Measurements from ENCODE around the gene CCDC93.

The CCDC93 gene, protein sequence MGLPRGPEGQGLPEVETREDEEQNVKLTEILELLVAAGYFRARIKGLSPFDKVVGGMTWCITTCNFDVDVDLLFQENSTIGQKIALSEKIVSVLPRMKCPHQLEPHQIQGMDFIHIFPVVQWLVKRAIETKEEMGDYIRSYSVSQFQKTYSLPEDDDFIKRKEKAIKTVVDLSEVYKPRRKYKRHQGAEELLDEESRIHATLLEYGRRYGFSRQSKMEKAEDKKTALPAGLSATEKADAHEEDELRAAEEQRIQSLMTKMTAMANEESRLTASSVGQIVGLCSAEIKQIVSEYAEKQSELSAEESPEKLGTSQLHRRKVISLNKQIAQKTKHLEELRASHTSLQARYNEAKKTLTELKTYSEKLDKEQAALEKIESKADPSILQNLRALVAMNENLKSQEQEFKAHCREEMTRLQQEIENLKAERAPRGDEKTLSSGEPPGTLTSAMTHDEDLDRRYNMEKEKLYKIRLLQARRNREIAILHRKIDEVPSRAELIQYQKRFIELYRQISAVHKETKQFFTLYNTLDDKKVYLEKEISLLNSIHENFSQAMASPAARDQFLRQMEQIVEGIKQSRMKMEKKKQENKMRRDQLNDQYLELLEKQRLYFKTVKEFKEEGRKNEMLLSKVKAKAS

GRCh38 chr2:118013724-118014491, at the start of gene CCDC93:
Gene CCDC93 (minus strand): TSS chr2:118014070. CDS start chr2:118013995, 75 bp downstream.
- peak; percentile 68 to 76 for DNase-seq

- no peak for DNase-seq
Measured at GRCh38 chr2:118062669-118063068, 48.8 kb upstream of the CCDC93 start.

GRCh38 chr2:118062048-118062447, 48.2 kb upstream of the CCDC93 start:
- DNase-seq = no peak

DNA sequence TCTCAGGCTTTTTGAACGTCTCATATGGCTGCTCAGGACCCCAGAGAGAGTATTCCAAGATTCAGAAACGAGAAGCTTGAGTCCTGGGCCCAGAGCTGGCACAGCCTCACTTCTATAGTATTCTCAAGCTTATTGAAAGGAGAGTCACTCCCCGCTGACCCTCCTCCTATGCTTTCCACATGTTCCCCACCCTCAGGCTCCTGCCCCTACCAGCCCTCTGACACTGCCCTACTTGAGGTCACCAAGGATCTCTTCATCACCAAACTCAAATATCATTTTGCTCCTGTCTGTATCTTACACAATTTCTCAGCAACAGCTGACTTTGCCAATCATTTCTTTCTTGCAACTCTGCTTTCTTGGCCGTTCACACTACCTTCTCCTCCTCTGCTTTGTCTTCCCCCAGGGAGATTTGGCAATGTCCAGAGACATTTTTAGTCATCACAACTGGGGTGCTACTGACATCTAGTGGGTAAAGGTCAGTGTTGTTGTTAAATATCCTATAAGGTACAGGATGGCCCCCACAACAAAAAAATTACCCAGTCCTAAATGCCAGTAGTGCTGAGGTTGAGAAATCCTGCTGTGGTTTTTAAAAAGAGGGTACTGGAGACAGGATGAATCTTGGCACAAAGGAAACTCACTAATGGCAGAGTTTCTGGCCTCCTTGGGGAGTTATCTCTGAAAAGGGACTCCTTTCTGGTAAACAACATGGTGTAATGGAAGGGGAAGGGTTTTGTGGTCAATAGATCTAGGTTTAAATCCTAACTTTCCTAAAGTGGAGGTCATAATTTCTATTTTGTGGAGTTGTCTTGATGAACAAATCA, 47.5 kb upstream of the CCDC93 start:
- DNase-seq = peak in 1 of 2 donors; percentile 35

DNA sequence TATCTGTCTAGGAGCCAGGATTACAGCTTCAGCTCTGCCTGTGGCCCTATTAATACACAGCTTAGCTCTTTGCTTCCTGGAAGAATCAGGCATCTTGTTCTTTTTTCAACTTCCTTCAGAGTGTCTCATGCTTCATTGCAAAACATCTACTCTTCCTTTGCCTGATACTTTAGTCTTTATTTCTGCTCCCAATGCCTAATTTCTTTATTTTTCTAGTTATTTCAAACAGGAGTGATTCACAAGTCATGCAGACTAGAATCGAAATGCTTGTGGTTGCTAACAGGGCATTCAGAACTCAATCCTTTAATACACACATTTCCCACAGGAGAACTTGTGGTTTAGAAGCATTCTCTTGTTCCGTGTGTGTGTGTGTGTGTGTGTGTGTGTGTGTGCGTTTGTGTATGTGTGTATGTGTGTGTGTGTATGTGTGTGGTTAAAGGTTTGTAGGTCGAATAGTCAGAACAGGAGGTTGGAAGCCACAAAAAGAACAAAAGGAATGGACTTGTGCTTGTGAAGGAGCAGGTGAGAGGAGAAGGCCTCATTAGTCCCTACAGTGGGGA, 46.1 kb upstream of the CCDC93 start:
- no peak for DNase-seq

GRCh38 chr2:118058951-118059350, 45.1 kb upstream of the CCDC93 start:
- no peak for DNase-seq

DNA sequence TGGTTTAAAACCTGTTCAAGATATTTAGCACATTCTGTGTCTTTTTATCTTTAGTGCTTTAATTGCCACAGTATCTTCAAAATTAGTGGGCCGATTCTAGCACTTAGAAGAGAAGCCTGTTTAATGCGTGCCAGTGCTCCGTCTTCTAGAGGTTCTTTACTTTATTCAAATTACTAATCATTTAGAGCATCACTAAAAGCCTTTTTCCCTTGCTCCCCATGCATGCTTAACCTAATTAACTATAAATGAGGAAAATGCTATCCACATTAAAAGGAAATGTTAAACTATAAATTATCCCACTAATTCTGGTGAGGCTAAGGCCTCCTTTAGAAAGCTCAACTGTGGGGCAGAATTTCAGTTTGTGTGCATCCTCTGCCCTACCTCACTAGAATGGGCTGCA, 42.9 kb upstream of the CCDC93 start:
- no peak for DNase-seq

DNA sequence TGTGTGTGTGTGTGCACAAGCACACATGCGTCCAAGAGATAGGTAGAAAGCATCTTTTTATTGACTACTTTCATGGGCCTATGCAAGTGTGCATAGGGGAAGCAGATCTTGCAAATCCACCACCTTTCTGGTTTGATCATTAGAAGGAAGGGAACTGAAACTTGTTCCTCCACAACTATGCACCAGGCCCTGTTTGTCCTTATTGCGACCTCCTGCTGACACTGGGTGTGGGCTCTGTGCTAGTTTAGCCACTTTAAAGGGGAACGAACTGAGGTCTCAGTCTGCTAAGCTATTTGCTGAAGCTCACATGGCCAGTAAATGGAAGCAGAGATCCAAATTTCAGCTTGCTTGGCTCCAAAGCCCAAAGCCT, 42.3 kb upstream of the CCDC93 start:
- DNase-seq = peak; percentile 14 to 31

DNA sequence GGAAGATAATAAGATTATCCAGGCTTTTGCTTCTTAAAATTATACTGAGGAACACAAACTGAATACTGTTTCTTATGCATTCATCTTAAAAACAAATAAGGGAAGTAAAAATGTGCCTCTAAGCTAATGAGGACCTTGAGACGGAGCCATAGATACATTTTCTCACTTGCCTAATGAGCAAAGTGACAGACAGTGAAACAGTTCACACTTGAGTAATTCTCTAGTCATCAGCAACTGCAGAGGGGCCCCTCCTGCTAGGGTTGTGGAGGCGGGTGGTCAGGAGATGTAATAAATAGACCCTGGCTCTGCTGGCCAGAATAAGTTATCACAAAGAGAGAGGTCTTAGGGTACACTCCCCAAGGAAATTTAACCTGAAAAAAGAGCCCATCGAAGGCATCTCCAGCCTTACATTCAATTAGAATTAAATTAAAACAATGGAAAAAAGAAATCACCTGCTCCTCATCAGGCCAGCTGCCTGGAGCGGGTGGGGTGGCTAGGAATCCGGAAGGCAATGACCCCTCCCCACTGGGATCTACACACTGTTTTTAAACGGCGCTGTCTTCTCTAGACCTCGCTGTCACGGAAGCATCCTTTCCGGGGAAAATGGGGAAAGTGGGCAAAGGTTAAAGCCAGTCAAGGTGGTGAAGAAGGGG, 41.8 kb upstream of the CCDC93 start:
- DNase-seq = no peak

- DNase-seq = no peak
Measured at GRCh38 chr2:118054213-118055008, 40.5 kb upstream of the CCDC93 start.

GRCh38 chr2:118053681-118054080, 39.8 kb upstream of the CCDC93 start:
- no peak for DNase-seq

GRCh38 chr2:118052474-118052873, 38.6 kb upstream of the CCDC93 start:
- no peak for DNase-seq

DNA sequence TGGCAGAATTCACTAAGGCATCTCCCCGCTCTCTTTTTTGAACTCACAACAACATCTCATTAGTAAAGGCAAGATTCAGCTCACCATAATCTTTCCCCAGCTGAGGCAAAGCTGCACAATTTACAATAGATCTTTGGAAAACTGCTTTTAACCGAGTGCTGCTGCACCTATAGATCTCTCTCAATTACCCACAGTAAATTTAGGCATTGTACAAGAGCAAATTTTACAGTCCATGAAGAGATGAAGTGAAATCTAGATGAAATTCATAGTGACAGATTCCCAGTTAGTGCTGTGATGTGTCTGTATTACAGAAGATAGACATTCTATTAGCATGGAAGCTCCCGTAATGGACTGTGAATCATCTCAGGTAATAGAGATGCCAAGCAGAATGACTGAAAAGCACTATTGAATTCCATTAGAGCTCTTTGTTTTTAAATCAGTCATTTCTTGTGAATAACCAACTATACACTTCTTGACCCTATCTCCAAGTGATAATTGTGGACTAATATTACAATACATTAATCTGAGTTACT, 38.0 kb upstream of the CCDC93 start:
- DNase-seq = no peak

DNA sequence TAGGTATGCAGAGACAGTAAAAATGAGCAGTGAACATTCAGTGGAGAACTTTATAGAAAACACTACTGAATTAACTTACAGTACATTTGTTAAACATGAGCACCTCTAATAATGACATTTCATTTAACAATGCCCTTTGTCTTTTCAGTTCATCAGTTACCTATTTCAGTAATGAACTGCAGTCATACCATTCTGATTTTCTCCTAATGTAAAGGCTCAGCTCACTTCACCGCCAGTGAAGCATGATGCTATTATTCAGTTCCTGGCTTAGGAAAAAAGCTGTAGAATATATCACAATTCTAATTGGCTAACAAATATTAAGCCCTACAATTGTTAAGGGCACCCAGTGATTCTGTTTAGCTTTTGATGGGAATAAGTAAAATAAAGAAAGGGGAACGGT, 37.1 kb upstream of the CCDC93 start:
- no peak for DNase-seq

- no peak for DNase-seq
Measured at GRCh38 chr2:118050386-118050785, 36.5 kb upstream of the CCDC93 start.

DNA sequence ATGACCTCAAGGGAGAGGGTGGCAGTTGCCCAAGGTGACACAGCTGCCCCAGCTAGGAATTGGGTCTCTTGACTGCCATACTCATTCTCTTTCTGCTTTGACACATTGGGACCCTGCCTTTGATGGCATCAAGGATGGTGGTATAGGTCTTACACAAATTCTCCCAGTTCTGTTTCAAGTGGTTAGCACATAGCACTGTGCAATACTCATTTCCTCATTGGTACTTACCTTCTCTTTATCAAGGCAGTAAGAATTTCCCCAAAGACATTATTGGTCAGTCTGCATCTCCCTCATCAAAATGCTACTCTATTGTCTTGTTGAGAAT, 35.9 kb upstream of the CCDC93 start:
- no peak for DNase-seq

- no peak for DNase-seq
Measured at GRCh38 chr2:118049140-118049815, 35.4 kb upstream of the CCDC93 start.

DNA sequence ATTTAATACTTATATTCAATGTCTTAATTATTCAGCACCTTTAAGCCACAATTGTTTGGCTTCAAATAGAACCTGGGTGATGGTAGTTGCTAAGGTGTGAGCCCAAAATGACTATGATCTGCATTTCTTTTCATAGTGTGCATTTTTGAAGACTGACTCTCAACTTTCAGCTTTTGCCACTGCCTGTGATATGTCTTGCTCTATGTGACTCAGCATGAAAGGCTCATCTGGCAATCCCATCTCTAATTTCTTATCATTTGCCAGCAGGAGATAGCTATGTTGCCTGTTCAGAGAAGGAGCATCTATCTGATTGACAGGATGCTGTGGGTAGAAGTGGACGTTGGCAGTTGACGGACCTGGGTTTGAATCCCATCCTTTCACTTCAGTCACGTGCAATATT, 34.5 kb upstream of the CCDC93 start:
- DNase-seq = no peak

- DNase-seq = no peak
Measured at GRCh38 chr2:118047380-118047826, 33.5 kb upstream of the CCDC93 start.

GRCh38 chr2:118046634-118047210, 32.9 kb upstream of the CCDC93 start:
- peak in 1 of 2 donors; percentile 54 for DNase-seq
